ENCODE data around the gene GNAL.

- TF ChIP-seq EZH2 (IDR thresholded peaks at IDR 0.05) (no peak), POLR2AphosphoS5 (IDR thresholded peaks at IDR 0.05; ENCODE audit: borderline replicate concordance, low read depth, low read length) (no peak), FOXP2 (optimal IDR thresholded peaks at IDR 0.05; ENCODE audit: control extremely low read depth, extremely low read length, insufficient read depth) (no peak)
Observed at GRCh38 chr18:11754979-11755378, 65.9 kb downstream of the GNAL start.
